Mesodermal cell (in vitro differentiated cells): Measurements from ENCODE around the gene CEBPE. TPM values are rescaled to one million over a fixed set of nuclear protein-coding genes. Genes with fewer than 3 reads are reported as not detected.
A peak's percentile ranks its signal among the peaks of the same experiment; 100 is the strongest.

Experiments used
- H3K27ac ChIP-seq: 2 replicates; pipeline ENCODE4 v1.7.0; 2013; ENCODE audit warnings: mild to moderate bottlenecking, low read depth, low read length, moderate library complexity; ENCODE audit not compliant: severe bottlenecking
- H3K36me3 ChIP-seq: 2 replicates; pipeline ENCODE4 v1.7.1; 2013; ENCODE audit warnings: mild to moderate bottlenecking, low read length, moderate library complexity; ENCODE audit not compliant: control insufficient read depth, insufficient read depth
- H3K4me1 ChIP-seq: one replicate; pipeline ENCODE4 v1.7.1; 2013; ENCODE audit warnings: mild to moderate bottlenecking, low read length; ENCODE audit not compliant: insufficient read depth, control insufficient read depth, poor library complexity, severe bottlenecking
- H3K4me3 ChIP-seq: 2 replicates; pipeline ENCODE4 v1.7.0; 2013; ENCODE audit warnings: low read length, control low read depth, mild to moderate bottlenecking; ENCODE audit not compliant: insufficient read depth, poor library complexity, severe bottlenecking; ENCODE audit errors: extremely low read depth
- H3K9me3 ChIP-seq: 2 replicates; pipeline ENCODE4 v1.7.1; 2013; ENCODE audit warnings: mild to moderate bottlenecking, low read length, moderate library complexity; ENCODE audit not compliant: control insufficient read depth
- WGBS, 2 experiments: methylation state at CpG; one replicate each; pipeline ENCODE4 v1.1.5; 2013; ENCODE audit warnings: missing lambda C conversion rate in 2 of 2; ENCODE audit not compliant: insufficient coverage in 2 of 2; 5-methylcytosine and 5-hydroxymethylcytosine counted together
- polyA plus RNA-seq, 2 experiments: library from polyadenylated mRNA; stranded (reverse); fragments of 50-300 nt; gene quantifications; one replicate each; pipeline ENCODE4 v1.2.3, GENCODE V29; 2013

Gene CEBPE
- not detected for polyA plus RNA-seq (2013, experiment 1 of 2)
- not detected for polyA plus RNA-seq (2013, experiment 2 of 2)

DNA sequence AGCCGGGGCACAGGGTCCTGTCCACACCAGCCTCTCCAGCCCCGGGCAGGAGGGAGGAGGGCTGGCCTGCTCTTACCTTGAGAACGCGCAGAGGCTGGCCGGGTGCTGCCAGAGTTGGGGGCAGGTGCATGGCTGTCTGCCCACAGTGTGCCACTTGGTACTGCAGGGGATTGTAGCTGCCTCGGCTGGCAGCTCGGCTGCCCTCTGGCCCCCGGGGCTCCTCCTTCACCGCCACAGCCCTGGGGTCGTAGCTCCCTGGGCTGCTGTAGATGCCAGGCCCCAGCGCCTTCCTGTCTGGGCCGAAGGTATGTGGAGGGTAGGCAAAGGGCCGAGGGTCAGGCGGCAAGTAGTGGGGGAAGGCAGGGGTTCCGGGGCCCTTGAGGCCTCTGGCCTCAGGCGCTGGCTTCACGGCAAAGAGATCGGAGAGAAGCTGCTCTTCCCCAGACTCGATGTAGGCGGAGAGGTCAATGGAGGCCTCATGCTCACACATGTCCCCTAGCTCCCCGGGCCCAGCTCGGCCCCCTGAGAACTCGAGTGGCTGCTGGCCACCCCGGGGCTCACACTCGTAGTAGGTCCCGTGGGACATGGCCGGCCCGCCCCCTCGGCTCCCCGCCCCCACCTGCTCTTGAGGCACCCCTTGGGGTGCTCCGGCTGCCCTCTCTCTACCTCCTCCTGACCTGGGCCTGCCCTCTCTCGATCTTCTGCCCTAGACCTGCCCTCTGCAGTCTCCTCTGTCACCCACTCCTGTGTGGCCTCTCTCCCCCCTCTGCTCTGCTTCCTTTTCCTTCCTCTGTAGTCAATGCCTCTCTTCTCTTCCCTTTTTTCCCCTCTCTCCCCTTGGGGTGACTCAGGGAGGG lies at the start of gene CEBPE:
Gene CEBPE (minus strand): TSS at position 750 of the 857 bp plus-strand sequence. CDS start 164 bp downstream, at position 586.
- 92 to 94% methylated on average over 22 to 27 of the region's 32 CpGs for WGBS, 2 experiments
- Histone ChIP-seq H3K36me3 (no peaks in the 10 kb centered on the region), H3K4me3 (no peak within 1 kb of the TSS), H3K27ac (no peak within 1 kb of the TSS), H3K4me1 (peaks cover 40% of the 10 kb centered on the region), H3K9me3 (no peaks in the 10 kb centered on the region)

DNA sequence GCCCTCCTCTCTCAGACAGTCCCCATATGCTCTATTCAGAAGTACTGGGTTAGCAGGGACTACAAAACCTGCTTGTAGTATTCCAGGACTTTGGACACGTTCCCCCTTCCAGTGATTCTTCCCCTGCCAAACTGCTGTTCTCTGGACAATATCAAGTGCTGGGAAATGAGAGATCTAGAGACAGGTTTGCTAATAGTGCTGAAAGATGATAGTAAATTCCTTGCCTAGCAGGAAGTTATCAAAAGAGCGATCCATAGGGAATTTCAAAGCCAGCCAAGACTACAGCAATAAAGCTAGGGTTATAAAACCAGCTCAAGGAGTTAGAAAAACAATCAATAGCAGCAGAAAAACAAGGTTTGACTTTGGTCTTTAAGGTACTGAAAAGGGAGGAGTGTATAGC lies 49.2 kb upstream of the CEBPE start:
- peaks cover 2% of the 10 kb centered on the region for H3K4me1 ChIP-seq
- 80% methylated on average over 1 of the region's 2 CpGs; no CpG with 5 or more reads in 1 of the 2 experiments for WGBS, 2 experiments
- H3K36me3 ChIP-seq, result no peaks in the 10 kb centered on the region
- H3K27ac ChIP-seq, result no peak overlapping the region
- no peak overlapping the region for H3K4me3 ChIP-seq
- no peaks in the 10 kb centered on the region for H3K9me3 ChIP-seq

DNA sequence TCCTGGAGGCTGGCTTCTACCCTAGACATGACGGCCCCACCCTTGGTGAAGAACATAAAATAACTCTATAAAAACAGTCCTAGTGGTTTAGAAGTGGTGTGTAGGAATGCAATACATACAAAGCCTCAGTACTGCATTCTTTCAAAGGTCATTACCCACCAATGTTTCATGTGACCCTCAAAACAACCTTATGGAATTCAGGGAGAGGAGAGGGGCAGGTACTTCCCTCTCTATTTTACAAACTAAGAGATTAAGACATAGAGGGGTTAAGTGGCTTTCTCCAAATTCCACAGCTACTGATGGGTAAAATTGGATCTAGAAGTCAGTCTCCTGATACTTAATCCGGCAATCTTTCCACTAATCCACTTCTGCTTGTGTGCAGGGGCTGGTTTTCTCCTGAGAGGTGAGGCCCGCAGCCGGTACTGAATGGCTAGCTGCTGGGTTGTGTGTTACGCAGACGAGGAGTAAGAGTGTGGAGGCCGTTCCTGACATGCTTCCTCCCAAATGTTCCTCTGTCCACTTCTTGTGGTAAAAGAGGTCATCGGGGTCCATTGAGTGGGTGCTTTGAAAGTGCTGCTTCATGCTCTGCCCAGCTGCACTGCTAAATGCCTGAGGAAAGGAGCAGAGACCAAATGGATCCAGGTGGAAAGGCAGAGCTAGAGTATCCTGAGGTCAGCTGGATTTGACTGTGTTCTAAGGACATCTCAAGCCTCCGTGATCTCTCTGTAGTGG lies 48.2 kb upstream of the CEBPE start:
- H3K27ac ChIP-seq, result no peak overlapping the region
- H3K4me1 ChIP-seq, result peaks cover 7% of the 10 kb centered on the region
- H3K36me3 ChIP-seq, result no peaks in the 10 kb centered on the region
- no peaks in the 10 kb centered on the region for H3K9me3 ChIP-seq
- no peak overlapping the region for H3K4me3 ChIP-seq
- WGBS, 2 experiments, result 87 to 95% methylated on average over 6 to 7 of the region's 9 CpGs

DNA sequence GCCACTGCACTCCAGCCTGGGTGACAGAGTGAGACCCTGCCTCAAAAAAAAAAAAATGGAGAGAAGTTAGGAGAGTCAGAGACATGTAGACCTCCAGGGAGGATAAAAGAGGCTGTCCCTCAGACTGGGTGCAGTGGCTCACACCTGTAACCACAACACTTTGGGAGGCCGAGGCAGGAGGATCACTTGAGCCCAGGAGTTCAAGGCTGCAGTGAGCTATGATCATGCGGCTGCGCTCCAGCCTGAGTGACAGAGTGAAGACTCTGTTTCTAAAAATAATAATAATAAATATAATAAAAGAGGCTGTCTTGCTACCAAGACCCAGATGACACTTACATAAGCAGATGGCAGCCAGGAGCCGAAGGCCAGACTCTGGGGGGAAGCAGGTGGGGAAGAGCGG lies 45.9 kb upstream of the CEBPE start:
- H3K27ac ChIP-seq, result no peak overlapping the region
- H3K36me3 ChIP-seq, result no peaks in the 10 kb centered on the region
- WGBS, 2 experiments, result 90 to 93% methylated on average over 2 to 3 of the region's 5 CpGs
- H3K4me3 ChIP-seq, result no peak overlapping the region
- H3K4me1 ChIP-seq, result peaks cover 18% of the 10 kb centered on the region
- H3K9me3 ChIP-seq, result no peaks in the 10 kb centered on the region

DNA sequence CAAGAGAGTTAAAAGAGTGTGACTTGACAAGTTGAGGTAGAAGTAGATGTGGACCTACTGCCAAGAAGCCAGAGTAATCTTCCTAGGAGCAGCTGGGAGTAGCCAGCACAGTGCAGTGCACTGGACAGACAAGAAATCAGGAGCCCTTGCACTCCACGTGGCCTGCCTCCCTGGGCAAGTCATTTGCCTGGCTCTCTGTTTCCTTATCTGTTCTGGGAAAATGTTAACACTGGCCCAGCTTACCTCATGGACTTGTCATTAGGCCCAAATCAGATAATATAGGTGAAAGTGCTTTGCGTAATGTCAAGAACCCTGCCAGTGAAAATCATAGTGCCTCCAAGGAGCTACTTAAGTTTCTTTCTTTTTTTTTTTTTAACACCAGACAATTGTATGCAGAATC lies 45.2 kb upstream of the CEBPE start:
- H3K9me3 ChIP-seq, result no peaks in the 10 kb centered on the region
- no peaks in the 10 kb centered on the region for H3K36me3 ChIP-seq
- no peak overlapping the region for H3K4me3 ChIP-seq
- H3K27ac ChIP-seq, result no peak overlapping the region
- peaks cover 25% of the 10 kb centered on the region for H3K4me1 ChIP-seq
- 86 to 87% methylated on average over 1 of the region's 2 CpGs for WGBS, 2 experiments

DNA sequence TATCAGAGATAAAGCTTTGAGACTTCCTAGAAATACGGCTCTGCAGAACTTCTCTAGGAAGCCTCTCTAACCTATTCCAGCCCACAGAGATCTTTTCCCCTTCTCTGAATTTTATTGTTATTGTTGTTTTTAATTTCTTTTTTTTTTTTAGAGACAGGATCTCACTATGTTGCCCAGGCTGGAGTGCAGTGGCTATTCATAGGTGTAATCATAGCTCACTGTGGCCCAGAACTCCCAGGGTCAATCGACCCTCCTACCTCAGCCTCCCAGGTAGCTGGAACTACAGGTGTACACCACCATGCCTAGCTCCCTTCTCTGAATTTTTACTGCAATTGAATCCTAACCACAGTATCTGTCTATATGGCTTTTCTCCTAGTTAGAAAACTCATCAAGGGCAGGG lies 44.8 kb upstream of the CEBPE start:
- Histone ChIP-seq H3K9me3 (no peaks in the 10 kb centered on the region), H3K4me3 (no peak overlapping the region), H3K27ac (no peak overlapping the region), H3K4me1 (peaks cover 27% of the 10 kb centered on the region), H3K36me3 (no peaks in the 10 kb centered on the region)
- 89 to 100% methylated on average over 1 of the region's 2 CpGs for WGBS, 2 experiments

DNA sequence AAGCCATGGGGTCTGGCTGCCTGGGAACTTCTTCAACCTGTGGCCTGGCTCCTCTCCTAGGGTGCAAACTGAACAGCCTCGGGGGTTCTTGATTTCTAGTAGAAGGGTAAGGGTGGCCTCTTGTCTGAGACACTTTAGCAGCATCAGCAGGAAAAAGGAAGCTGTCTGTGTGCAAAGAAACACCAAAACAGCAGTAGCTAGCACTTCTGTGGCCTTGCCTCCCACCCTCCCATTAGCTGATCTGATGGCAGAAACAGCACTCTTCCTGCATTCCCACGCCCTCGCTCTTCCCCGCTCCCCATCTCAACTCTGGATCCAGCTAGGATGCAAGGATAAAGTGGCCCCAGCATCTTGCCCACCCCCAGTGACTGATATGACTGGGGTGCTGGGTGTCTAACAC lies 43.7 kb upstream of the CEBPE start:
- Histone ChIP-seq H3K9me3 (no peaks in the 10 kb centered on the region), H3K27ac (no peak overlapping the region), H3K4me1 (peaks cover 27% of the 10 kb centered on the region), H3K4me3 (no peak overlapping the region), H3K36me3 (no peaks in the 10 kb centered on the region)
- 89 to 94% methylated on average over 4 of the region's 4 CpGs for WGBS, 2 experiments

DNA sequence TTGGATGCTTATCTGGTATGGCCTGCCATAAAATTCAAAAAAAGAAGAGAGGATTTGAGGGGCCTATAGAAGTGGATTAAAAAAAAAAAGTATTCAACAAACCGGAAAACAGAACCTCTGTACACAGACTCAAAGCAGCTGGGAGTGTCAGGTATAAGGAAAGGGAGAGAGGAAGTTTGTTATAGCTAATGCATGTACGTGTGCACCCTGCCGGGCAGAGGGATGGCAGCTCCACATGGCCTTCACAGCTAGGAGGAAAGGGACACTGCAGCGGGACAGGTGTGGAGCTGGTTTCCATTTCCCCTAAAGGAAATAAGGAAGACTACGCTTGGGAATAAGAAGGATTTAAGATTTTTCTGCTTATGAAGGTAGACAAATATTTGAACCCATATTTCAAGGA lies 43.0 kb upstream of the CEBPE start:
- Histone ChIP-seq H3K27ac (no peak overlapping the region), H3K36me3 (no peaks in the 10 kb centered on the region), H3K4me3 (no peak overlapping the region), H3K4me1 (peaks cover 27% of the 10 kb centered on the region), H3K9me3 (no peaks in the 10 kb centered on the region)
- 90 to 96% methylated on average over 3 of the region's 5 CpGs for WGBS, 2 experiments

DNA sequence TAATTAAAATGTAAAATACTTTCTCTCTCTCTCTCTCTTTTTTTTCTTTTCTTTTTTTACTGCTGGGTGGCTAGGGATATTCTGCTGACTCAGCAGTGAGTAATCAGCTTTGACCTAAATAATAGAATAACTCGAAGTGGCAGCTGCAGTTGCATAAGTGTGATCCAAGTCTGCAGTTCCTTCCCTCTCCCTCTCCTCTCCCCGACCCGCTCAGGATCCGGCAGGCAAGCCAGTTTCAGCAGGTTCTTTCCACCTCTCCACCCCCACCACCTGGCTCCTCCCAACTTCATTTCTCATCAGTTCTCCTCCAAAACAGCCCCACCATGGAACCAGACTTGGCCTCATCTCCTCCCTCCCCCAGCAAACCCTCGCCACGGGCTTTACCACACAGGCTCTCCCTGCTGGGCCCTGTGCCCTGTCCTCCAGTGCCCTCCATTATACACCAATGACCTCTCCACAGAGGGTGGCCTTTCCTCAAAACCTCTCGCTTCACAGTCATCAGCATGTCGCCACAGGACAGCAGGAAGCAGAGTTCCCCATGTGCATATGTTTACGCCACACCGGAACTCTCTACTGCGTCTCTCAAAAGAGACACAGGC lies 42.0 kb upstream of the CEBPE start:
- Histone ChIP-seq H3K4me1 (peaks cover 27% of the 10 kb centered on the region), H3K36me3 (no peaks in the 10 kb centered on the region), H3K4me3 (no peak overlapping the region), H3K27ac (peak overlapping the region; percentile 45), H3K9me3 (no peaks in the 10 kb centered on the region)
- WGBS, 2 experiments, result 25 to 36% methylated on average over 7 to 9 of the region's 11 CpGs

DNA sequence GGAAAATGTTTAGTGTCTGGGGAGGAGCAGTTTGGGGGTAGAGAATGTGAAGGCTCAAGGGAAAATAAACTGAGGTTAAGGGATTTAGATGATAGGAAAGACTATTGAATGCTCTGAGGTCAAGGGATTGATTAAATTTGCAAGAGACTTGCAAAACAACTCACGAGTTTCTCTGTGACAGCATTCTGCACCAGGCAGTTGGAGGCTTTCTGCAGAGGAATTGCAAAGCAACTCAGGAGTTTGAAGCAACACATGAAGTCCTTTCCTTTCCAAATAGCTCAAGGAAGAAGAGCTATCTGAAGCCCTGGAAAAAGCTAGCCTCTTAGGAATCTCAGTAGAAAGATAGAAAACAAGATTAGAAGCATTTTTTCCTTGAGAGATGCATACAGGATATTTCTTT lies 40.5 kb upstream of the CEBPE start:
- Histone ChIP-seq H3K4me3 (no peak overlapping the region), H3K9me3 (no peaks in the 10 kb centered on the region), H3K27ac (no peak overlapping the region), H3K36me3 (no peaks in the 10 kb centered on the region), H3K4me1 (peaks cover 39% of the 10 kb centered on the region)
- 53 to 70% methylated on average over 1 of the region's 1 CpG for WGBS, 2 experiments
